ENCODE data around the gene HLA-DOB. TPM values are rescaled to one million over a fixed set of nuclear protein-coding genes. Genes with fewer than 3 reads are reported as not detected.
A peak's percentile ranks its signal among the peaks of the same experiment; 100 is the strongest.
"Not testable (repeated sequence)": the region's sequence is repeated elsewhere in the genome, so short reads cannot be mapped to it uniquely, and the experiment has no call there.

HLA-DOB gene
- total RNA-seq, 1 donor from 2014 or later, result 4.2 TPM

DNA sequence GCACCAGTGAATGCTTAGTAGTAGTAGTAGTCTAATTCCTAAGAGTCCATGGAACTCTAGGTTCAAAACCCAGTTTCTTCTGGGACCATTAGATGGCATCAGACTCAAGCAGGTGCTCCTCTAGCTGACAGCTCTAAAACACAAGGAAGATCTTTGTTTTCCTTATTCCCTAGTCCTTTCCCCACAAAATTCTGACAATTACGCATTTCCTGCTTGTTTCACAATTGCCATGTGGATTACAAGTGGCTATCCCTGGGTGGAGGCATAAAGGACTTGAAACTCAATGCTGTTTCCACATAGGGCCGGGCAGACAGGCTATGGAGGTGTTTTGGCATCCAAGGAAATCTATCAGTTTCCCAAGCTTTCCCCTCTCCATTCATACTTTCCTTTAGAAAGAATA is 9.2 kb upstream of the HLA-DOB start:
- H3K36me3 Mint-ChIP-seq (ENCODE audit: low read depth), result peaks cover 40% of the 10 kb centered on the region
- intact Hi-C loops (cut with micrococcal nuclease), result no loop called here
- no peaks in the 10 kb centered on the region for H3K9me3 Mint-ChIP-seq
- no peak overlapping the region for H3K27ac Mint-ChIP-seq
- no peaks in the 10 kb centered on the region for H3K27me3 Mint-ChIP-seq (ENCODE audit: insufficient read depth)
- H3K4me1 Mint-ChIP-seq (ENCODE audit: low read depth), result peaks cover 40% of the 10 kb centered on the region
- DNase-seq (ENCODE audit: low spot score), result no peak
- H3K4me3 Mint-ChIP-seq, result no peak overlapping the region

DNA sequence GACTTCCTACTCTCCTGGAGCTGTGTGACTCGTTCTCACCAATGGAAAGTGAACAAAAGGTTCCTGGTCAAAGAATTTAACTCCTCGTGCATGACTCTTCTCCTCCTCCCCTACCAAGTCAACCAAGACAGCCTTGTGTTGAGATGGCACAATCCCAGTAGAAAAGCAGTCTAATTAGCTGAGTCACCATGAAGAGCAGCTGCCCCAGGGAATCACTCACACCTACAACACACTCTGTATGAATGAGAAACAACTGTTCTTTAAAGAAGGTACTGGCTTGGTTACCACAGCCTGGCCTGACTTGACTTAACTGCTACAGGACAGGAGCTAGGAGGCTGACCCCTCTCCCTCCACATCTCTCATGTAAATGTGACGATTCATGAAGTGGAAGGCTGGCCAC is 2.9 kb upstream of the HLA-DOB start:
- H3K4me3 Mint-ChIP-seq, result no peak overlapping the region
- no peak for DNase-seq (ENCODE audit: low spot score)
- H3K4me1 Mint-ChIP-seq (ENCODE audit: low read depth), result peaks cover 18% of the 10 kb centered on the region
- H3K9me3 Mint-ChIP-seq, result no peaks in the 10 kb centered on the region
- intact Hi-C loops (cut with micrococcal nuclease), result no loop called here
- H3K36me3 Mint-ChIP-seq (ENCODE audit: low read depth), result peaks cover 10% of the 10 kb centered on the region
- H3K27ac Mint-ChIP-seq, result no peak overlapping the region
- no peaks in the 10 kb centered on the region for H3K27me3 Mint-ChIP-seq (ENCODE audit: insufficient read depth)

DNA sequence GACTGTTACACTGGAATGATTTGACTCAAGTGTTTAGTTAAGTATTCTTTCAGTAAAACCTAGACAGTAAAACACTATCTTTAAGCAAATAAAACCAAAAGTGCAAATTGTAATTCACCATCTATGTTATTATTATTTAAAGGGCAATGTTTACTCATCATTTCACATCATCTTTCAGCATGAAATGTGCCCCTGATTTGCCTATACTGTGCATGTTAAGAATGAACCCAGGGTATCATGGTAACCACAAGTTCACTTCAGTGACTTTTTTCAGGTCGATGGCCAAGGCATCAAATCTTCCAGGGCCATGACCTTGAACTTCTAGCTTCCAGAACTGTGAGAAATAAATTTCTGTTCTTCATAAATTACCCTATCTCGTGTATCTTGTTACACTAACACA is 2.1 kb upstream of the HLA-DOB start:
- H3K9me3 Mint-ChIP-seq, result no peaks in the 10 kb centered on the region
- H3K27me3 Mint-ChIP-seq (ENCODE audit: insufficient read depth), result no peaks in the 10 kb centered on the region
- no peak overlapping the region for H3K4me3 Mint-ChIP-seq
- peak overlapping the region; percentile 3 for H3K27ac Mint-ChIP-seq
- DNase-seq (ENCODE audit: low spot score), result no peak
- H3K4me1 Mint-ChIP-seq (ENCODE audit: low read depth), result peaks cover 18% of the 10 kb centered on the region
- peaks cover 12% of the 10 kb centered on the region for H3K36me3 Mint-ChIP-seq (ENCODE audit: low read depth)
- intact Hi-C loops (cut with micrococcal nuclease), result no loop called here

DNA sequence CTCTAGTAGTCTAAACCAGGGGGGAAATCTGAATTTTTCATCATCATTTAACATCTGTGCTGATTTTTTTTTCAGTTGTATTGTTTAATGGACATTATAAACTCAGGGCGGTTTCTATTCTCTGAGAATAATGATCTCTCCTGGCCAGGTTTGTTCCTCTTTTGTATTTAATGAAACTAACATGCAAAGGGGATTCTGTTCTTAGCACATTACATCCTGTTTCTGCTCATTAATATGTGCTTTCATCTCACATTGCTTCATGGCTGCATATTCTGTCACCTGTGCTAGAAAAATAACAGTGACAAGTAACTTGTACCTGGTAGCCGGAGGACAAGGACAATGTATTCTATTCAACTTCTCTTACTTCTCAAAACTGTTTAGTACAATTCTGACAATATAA is 806 bp downstream of the HLA-DOB start:
- no peaks in the 10 kb centered on the region for H3K27me3 Mint-ChIP-seq (ENCODE audit: insufficient read depth)
- no peak overlapping the region for H3K4me3 Mint-ChIP-seq
- H3K36me3 Mint-ChIP-seq (ENCODE audit: low read depth), result peaks cover 19% of the 10 kb centered on the region
- peaks cover 18% of the 10 kb centered on the region for H3K4me1 Mint-ChIP-seq (ENCODE audit: low read depth)
- intact Hi-C loops (cut with micrococcal nuclease), result no loop called here
- no peaks in the 10 kb centered on the region for H3K9me3 Mint-ChIP-seq
- DNase-seq (ENCODE audit: low spot score), result no peak
- H3K27ac Mint-ChIP-seq, result no peak overlapping the region

DNA sequence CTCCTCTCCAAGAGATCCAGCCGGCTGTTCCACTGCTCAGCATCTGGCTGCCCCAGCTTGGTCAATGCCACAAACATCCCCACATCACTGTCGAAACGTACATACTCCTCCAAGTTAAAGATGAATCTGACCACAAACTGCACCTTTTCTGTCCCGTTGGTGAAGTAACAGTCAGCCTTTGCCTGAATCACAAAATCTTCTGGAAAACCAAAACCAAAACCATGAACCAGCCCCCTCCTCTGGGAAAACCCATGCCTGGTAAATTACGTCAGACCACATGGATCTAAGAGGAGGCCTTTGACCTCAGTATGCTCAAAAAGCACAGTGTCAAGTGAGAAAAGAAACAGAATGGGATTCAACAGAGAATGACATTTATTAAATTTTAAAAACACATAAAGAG is 1.7 kb downstream of the HLA-DOB start:
- no peak for DNase-seq (ENCODE audit: low spot score)
- no peak overlapping the region for H3K27ac Mint-ChIP-seq
- H3K9me3 Mint-ChIP-seq, result no peaks in the 10 kb centered on the region
- intact Hi-C loops (cut with micrococcal nuclease), result no loop called here
- H3K4me3 Mint-ChIP-seq, result no peak overlapping the region
- H3K36me3 Mint-ChIP-seq (ENCODE audit: low read depth), result peaks cover 17% of the 10 kb centered on the region
- H3K27me3 Mint-ChIP-seq (ENCODE audit: insufficient read depth), result no peaks in the 10 kb centered on the region
- peaks cover 17% of the 10 kb centered on the region for H3K4me1 Mint-ChIP-seq (ENCODE audit: low read depth)

DNA sequence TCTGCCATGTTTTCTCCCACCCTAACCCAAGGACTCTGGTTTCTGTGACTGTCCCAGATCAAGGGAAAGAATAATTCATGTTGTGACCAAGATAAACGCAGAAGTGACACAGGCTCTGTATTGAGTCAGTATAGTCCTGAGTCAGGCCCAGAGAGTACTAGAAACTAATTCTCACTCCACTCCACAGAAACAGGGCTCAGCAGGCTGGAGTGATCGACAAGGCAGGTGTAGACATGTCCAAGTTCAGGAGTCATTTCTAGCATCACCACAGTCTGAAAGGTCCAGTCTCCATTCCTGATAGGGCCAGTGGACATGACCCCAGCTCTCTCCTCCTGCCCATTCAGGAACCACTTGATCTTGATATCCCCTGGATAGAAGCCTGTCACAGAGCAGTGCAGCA is 2.7 kb downstream of the HLA-DOB start:
- no peak for DNase-seq (ENCODE audit: low spot score)
- Mint-ChIP-seq H3K4me1 (ENCODE audit: low read depth) (peaks cover 7% of the 10 kb centered on the region), H3K27me3 (ENCODE audit: insufficient read depth) (no peaks in the 10 kb centered on the region), H3K9me3 (no peaks in the 10 kb centered on the region), H3K27ac (no peak overlapping the region), H3K4me3 (no peak overlapping the region), H3K36me3 (ENCODE audit: low read depth) (peaks cover 15% of the 10 kb centered on the region)
- intact Hi-C loops (cut with micrococcal nuclease), result no loop called here

DNA sequence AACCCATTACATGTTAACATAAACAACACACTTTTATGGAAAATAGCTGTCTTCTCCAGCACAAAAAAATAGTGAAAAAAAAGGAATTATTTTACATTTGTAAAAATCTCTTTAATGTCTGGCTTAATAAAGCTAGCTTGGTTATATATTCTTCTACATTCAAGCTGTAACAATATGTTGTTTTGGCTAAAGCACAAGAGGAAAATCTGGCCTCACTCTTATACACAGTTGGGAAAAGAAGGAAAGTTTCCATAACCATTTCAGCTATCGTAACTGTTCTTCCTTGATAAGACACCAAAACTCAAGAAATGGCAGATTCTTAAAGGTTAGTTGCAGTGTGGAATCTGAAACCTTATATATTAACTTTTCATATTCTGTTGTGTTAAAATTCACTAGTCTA is 7.6 kb downstream of the HLA-DOB start:
- no peaks in the 10 kb centered on the region for H3K9me3 Mint-ChIP-seq
- no peak for DNase-seq (ENCODE audit: low spot score)
- intact Hi-C loops (cut with micrococcal nuclease), result no loop called here
- peaks cover 8% of the 10 kb centered on the region for H3K36me3 Mint-ChIP-seq (ENCODE audit: low read depth)
- no peak overlapping the region for H3K4me3 Mint-ChIP-seq
- no peak overlapping the region for H3K27ac Mint-ChIP-seq
- peaks cover 21% of the 10 kb centered on the region for H3K27me3 Mint-ChIP-seq (ENCODE audit: insufficient read depth)
- H3K4me1 Mint-ChIP-seq (ENCODE audit: low read depth), result no peaks in the 10 kb centered on the region

DNA sequence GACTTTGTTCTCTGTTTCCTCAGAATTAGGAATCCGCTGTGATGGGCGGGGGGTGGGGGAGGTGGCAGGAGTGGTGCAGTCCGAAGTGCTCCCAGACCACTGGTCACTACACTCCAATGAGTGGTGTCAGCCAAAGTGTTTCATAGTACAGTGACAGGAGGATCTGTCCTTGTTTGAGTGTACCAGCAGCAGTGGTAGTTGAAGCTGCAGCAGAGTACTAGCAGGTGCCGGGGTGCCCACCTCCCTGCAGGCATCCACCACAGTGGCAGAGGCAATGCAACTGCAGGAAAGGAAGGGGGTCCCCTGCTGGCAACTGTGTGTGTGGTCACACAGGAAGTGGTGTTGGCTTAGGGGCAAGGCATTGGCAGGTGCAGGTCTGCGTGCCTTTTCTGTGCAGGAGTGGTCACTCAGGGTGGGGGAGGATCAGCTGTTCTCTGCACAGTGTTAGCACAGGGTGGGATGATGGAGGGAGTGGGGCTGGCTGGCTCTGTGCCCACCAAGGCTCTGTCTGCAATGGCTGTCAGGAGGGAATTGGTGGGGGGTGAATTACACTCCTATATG is 9.7 kb downstream of the HLA-DOB start:
- Mint-ChIP-seq H3K9me3 (no peaks in the 10 kb centered on the region), H3K4me1 (ENCODE audit: low read depth) (no peaks in the 10 kb centered on the region), H3K4me3 (no peak overlapping the region), H3K27me3 (ENCODE audit: insufficient read depth) (peaks cover 41% of the 10 kb centered on the region), H3K36me3 (ENCODE audit: low read depth) (no peaks in the 10 kb centered on the region), H3K27ac (no peak overlapping the region)
- DNase-seq (ENCODE audit: low spot score), result no peak
- intact Hi-C loops (cut with micrococcal nuclease), result no loop called here

DNA sequence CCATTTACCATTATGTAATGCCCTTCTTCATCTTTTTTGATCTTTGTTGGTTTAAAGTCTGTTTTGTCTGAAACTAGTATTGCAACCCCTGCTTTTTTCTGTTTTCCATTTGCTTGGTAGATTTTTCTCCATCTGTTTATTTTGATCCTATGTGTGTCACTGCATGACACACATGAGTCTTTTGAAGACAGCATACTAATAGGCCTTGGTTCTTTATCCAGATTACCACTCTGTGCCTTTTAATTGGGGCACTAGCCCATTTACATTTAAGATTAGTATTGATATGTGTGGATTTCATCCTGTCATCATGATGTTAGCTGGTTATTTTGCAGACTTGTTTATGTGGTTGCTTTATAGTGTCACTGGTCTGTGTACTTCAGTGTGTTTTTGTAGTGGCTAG is 11.4 kb downstream of the HLA-DOB start:
- H3K9me3 Mint-ChIP-seq; H3K27ac Mint-ChIP-seq; H3K36me3 Mint-ChIP-seq (ENCODE audit: low read depth); H3K4me3 Mint-ChIP-seq; intact Hi-C loops (cut with micrococcal nuclease); DNase-seq (ENCODE audit: low spot score); H3K4me1 Mint-ChIP-seq (ENCODE audit: low read depth): not testable (repeated sequence)
- H3K27me3 Mint-ChIP-seq (ENCODE audit: insufficient read depth), result peaks cover 58% of the 10 kb centered on the region

DNA sequence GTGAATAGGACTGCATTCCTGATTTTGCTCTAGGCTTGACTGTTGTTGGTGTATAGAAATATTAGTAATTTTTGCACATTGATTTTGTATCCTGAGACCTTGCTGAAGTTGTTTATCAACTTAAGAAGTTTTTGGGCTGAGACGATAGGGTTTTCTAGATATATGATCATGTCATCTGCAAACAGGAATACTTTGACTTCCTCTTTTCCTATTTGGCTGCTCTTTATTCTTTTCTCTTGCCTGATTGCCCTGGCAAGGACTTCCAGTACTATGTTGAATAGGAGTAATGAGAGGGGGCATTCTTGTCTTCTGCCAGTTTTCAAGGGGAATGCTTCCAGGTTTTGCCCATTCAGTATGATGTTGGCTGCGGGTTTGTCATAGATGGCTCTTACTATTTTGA is 13.4 kb downstream of the HLA-DOB start:
- DNase-seq (ENCODE audit: low spot score), result no peak
- no peak overlapping the region for H3K27ac Mint-ChIP-seq
- no peak overlapping the region for H3K4me3 Mint-ChIP-seq
- no peaks in the 10 kb centered on the region for H3K4me1 Mint-ChIP-seq (ENCODE audit: low read depth)
- no peaks in the 10 kb centered on the region for H3K36me3 Mint-ChIP-seq (ENCODE audit: low read depth)
- intact Hi-C loops (cut with micrococcal nuclease), result no loop called here
- no peaks in the 10 kb centered on the region for H3K9me3 Mint-ChIP-seq
- peaks cover 66% of the 10 kb centered on the region for H3K27me3 Mint-ChIP-seq (ENCODE audit: insufficient read depth)

DNA sequence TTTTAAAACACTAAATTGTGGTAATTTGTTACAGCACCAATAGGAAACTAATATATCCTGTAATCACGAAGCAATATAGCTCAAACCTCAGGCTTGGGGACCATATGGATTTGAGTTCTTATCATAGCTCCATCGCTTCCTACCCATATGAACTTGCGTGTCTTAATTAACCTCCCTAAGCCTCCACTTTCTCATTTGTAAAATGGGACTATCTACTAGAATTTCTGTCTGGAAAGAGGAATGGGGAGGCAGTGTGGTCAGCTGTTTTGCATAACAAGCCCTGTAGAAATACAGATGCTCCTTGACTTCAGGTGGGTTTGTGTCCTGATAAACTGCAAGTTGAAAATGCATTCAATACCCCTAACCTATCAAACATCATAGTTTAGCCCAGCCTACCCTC is 17.1 kb downstream of the HLA-DOB start:
- H3K9me3 Mint-ChIP-seq, result no peaks in the 10 kb centered on the region
- H3K4me3 Mint-ChIP-seq, result no peak overlapping the region
- peaks cover 60% of the 10 kb centered on the region for H3K27me3 Mint-ChIP-seq (ENCODE audit: insufficient read depth)
- H3K4me1 Mint-ChIP-seq (ENCODE audit: low read depth), result peaks cover 19% of the 10 kb centered on the region
- no peaks in the 10 kb centered on the region for H3K36me3 Mint-ChIP-seq (ENCODE audit: low read depth)
- no peak for DNase-seq (ENCODE audit: low spot score)
- intact Hi-C loops (cut with micrococcal nuclease), result loop anchor here (2.0 to 5.0 kb wide), 2 partner anchors 97 to 683 kb away; no protein-coding TSS in a partner anchor
- no peak overlapping the region for H3K27ac Mint-ChIP-seq

DNA sequence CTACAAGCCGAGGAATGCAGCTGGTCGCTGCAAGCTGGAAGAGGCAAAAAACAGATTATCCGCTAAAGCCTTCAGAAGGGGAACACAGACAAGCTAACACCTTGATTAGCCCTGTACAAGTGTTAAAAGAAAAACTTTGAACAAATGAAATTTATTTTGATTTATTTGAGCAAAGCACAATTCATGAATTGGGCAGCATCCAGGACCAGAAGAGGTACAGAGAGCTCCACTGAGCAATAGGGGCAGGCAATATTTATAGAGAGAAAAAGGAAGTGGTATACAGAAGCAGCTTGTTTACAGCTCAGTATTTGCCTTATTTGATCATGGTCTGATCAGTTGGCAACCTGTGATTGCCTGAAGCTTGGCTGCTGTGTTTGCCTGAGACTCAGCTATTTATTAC is 17.6 kb downstream of the HLA-DOB start:
- intact Hi-C loops (cut with micrococcal nuclease), result loop anchor here (2.0 to 5.0 kb wide), 2 partner anchors 97 to 682 kb away; no protein-coding TSS in a partner anchor

DNA sequence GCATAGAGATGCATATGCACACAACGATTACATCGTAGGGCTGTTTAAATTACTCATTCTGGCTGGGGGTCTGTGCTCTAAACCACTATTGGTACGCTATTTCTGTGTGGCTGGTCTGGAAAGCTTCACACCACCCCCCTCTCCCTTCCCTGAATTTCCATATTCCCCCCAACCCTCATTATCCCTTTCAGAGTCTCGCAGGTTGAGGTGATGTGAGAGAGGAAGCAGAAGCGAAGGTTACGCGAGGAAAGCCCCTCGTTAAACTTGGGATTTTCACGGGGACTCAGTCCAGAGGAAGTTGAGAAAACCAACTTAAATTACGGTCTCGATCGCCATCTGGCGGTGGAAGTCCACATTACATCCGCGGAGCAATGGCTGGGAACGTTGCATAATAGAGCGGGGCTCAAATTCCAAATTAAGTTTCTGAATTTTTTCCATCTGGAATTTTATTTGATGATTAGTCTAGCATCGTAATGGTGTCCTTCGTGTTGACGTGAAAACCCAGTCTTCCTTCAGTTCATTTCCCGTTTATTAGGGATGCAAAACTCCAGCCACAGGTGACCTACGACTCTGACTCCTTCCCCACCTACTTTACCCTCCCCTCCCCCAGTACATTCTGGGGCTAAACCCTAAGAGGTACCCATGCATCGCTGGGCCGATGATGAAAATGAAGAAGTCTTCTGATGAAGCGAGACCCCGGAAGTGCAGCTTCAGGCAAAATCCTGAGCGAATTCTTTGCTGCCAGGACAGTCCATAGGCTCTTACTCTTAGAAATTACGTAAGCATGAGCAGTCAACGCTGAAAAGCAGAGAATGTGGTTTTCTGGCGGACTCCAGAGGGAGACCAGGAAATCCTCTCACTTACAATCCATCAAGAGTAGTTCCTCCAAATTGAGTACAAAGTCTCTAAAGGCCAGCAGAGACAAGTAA is 19.7 kb downstream of the HLA-DOB start:
- Mint-ChIP-seq H3K27me3 (ENCODE audit: insufficient read depth) (peaks cover 53% of the 10 kb centered on the region), H3K36me3 (ENCODE audit: low read depth) (no peaks in the 10 kb centered on the region), H3K9me3 (no peaks in the 10 kb centered on the region), H3K4me3 (peak overlapping the region; percentile 46), H3K4me1 (ENCODE audit: low read depth) (peaks cover 31% of the 10 kb centered on the region), H3K27ac (no peak overlapping the region)
- intact Hi-C loops (cut with micrococcal nuclease), result loop anchor here (1.0 to 5.0 kb wide), 4 partner anchors 71 to 542 kb away; no protein-coding TSS in a partner anchor
- peak; percentile 65 for DNase-seq (ENCODE audit: low spot score)

More for the DNA sequence above, 17.6 kb downstream of the HLA-DOB start:
- Mint-ChIP-seq H3K27me3 (ENCODE audit: insufficient read depth) (peaks cover 55% of the 10 kb centered on the region), H3K4me1 (ENCODE audit: low read depth) (peaks cover 25% of the 10 kb centered on the region), H3K4me3 (no peak overlapping the region), H3K9me3 (no peaks in the 10 kb centered on the region), H3K27ac (no peak overlapping the region), H3K36me3 (ENCODE audit: low read depth) (no peaks in the 10 kb centered on the region)
- no peak for DNase-seq (ENCODE audit: low spot score)

Data from activated T-helper 1 cell treated with anti-CD3 and anti-CD28 coated beads, Interleukin-12 subunit alpha, Interleukin-12 subunit beta, Interleukin-2, Interleukin-4 antibody, amounts not matched to agents 30 ng/mL and 10 ng/mL and 1 ng/mL, durations not matched to agents 14 hours and 24 hours and 36 hours (primary cell).